ENCODE results near the gene HNRNPH2. TPM values are rescaled to one million over a fixed set of nuclear protein-coding genes. Genes with fewer than 3 reads are reported as not detected.

The HNRNPH2 gene
- total and polyA plus RNA-seq, 7 donors = 43.7 to 101 (median 62.8) TPM

- peaks cover 0 to 72% of the 10 kb centered on the region in 2 donors for H3K36me3 ChIP-seq (ENCODE audit: insufficient read depth in 1 of 2, low read depth in 1 of 2)
- DNase-seq (no peak), ATAC-seq (no peak)
- no peaks in the 10 kb centered on the region for H3K4me1 ChIP-seq
- H3K4me3 ChIP-seq = no peak overlapping the region
- TF ChIP-seq, protein P1, sequence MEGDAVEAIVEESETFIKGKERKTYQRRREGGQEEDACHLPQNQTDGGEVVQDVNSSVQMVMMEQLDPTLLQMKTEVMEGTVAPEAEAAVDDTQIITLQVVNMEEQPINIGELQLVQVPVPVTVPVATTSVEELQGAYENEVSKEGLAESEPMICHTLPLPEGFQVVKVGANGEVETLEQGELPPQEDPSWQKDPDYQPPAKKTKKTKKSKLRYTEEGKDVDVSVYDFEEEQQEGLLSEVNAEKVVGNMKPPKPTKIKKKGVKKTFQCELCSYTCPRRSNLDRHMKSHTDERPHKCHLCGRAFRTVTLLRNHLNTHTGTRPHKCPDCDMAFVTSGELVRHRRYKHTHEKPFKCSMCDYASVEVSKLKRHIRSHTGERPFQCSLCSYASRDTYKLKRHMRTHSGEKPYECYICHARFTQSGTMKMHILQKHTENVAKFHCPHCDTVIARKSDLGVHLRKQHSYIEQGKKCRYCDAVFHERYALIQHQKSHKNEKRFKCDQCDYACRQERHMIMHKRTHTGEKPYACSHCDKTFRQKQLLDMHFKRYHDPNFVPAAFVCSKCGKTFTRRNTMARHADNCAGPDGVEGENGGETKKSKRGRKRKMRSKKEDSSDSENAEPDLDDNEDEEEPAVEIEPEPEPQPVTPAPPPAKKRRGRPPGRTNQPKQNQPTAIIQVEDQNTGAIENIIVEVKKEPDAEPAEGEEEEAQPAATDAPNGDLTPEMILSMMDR (IDR thresholded peaks at IDR 0.05) = no peak
- peaks cover 0 to 6% (median 0%) of the 10 kb centered on the region in 3 donors for H3K27me3 ChIP-seq (ENCODE audit: insufficient read depth in 3 of 3, low read length in 2 of 3)
- H3K27ac ChIP-seq = no peak overlapping the region
- intact Hi-C loops (cut with DNase I) = no loop called here
- no peaks in the 10 kb centered on the region for H3K9me3 ChIP-seq
- 74 to 96% (median 91%) methylated on average over 4 of the region's 4 CpGs for WGBS, 3 donors
Observed at GRCh38 chrX:101398694-101399093, 9.3 kb upstream of the HNRNPH2 start.

GRCh38 chrX:101399825-101400224 lies 8.2 kb upstream of the HNRNPH2 start:
- ATAC-seq (no peak), DNase-seq (no peak)
- Histone ChIP-seq H3K36me3 (ENCODE audit: insufficient read depth in 1 of 2, low read depth in 1 of 2) (peaks cover 0 to 67% of the 10 kb centered on the region in 2 donors), H3K9me3 (no peaks in the 10 kb centered on the region), H3K27me3 (ENCODE audit: insufficient read depth in 3 of 3, low read length in 2 of 3) (peaks cover 0 to 6% (median 0%) of the 10 kb centered on the region in 3 donors), H3K27ac (no peak overlapping the region), H3K4me3 (no peak overlapping the region), H3K4me1 (no peaks in the 10 kb centered on the region)
- 82 to 96% (median 91%) methylated on average over 4 of the region's 4 CpGs for WGBS, 3 donors
- intact Hi-C loops (cut with DNase I) = no loop called here
- TF ChIP-seq, protein P1 (IDR thresholded peaks at IDR 0.05) = no peak

GRCh38 chrX:101407167-101407747 lies 765 bp upstream of the HNRNPH2 start:
- intact Hi-C loops (cut with DNase I) = no loop called here
- Histone ChIP-seq H3K27ac (peak overlapping the region; percentile 77), H3K36me3 (ENCODE audit: insufficient read depth in 1 of 2, low read depth in 1 of 2) (peaks cover 0 to 18% of the 10 kb centered on the region in 2 donors), H3K4me3 (peak overlapping the region; percentile 81), H3K4me1 (peaks cover 19% of the 10 kb centered on the region), H3K27me3 (ENCODE audit: insufficient read depth in 3 of 3, low read length in 2 of 3) (no peaks in the 10 kb centered on the region), H3K9me3 (no peaks in the 10 kb centered on the region)
- ATAC-seq = peak in 2 of 4 donors; percentile 1 to 10
- 0 to 22% (median 1%) methylated on average over 12 to 15 of the region's 15 CpGs for WGBS, 3 donors
- no peak for DNase-seq
- TF ChIP-seq, protein P1 (IDR thresholded peaks at IDR 0.05) = no peak

DNA sequence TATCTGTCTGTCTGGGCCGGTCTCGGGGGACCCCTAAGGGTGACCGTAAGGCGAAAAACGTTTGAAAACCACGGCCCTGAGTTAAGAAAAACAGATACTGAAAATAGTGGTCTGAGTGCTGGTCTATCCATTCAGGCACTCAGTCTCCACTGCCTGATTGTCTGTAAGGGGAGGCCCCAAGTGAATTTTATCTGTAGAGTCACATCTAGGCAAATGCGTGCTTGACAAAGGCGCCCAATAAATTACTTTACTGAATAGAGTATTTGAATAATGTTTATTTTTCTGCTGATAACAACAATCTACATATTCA lies 465 bp downstream of the HNRNPH2 start:
- ATAC-seq (peak in 2 of 4 donors; percentile 28 to 38), DNase-seq (no peak)
- Histone ChIP-seq H3K4me3 (peak overlapping the region; percentile 81), H3K4me1 (peaks cover 22% of the 10 kb centered on the region), H3K36me3 (ENCODE audit: insufficient read depth in 1 of 2, low read depth in 1 of 2) (peaks cover 0 to 15% of the 10 kb centered on the region in 2 donors), H3K9me3 (no peaks in the 10 kb centered on the region), H3K27me3 (ENCODE audit: insufficient read depth in 3 of 3, low read length in 2 of 3) (no peaks in the 10 kb centered on the region), H3K27ac (peak overlapping the region; percentile 89)
- TF ChIP-seq, protein P1 (IDR thresholded peaks at IDR 0.05) = no peak
- 0 to 23% (median 1%) methylated on average over 8 of the region's 8 CpGs for WGBS, 3 donors
- intact Hi-C loops (cut with DNase I) = no loop called here

GRCh38 chrX:101409043-101409442 lies 1.0 kb downstream of the HNRNPH2 start:
- Histone ChIP-seq H3K9me3 (no peaks in the 10 kb centered on the region), H3K27me3 (ENCODE audit: insufficient read depth in 3 of 3, low read length in 2 of 3) (no peaks in the 10 kb centered on the region), H3K27ac (peak overlapping the region; percentile 89), H3K4me3 (peak overlapping the region; percentile 81), H3K4me1 (peaks cover 22% of the 10 kb centered on the region), H3K36me3 (ENCODE audit: insufficient read depth in 1 of 2, low read depth in 1 of 2) (peaks cover 0 to 11% of the 10 kb centered on the region in 2 donors)
- ATAC-seq = no peak
- TF ChIP-seq, protein P1 (IDR thresholded peaks at IDR 0.05) = no peak
- intact Hi-C loops (cut with DNase I) = no loop called here
- DNase-seq = no peak
- 2 to 41% (median 4%) methylated on average over 6 of the region's 6 CpGs for WGBS, 3 donors
